Heart left ventricle (tissue), 16 donors: Measurements from ENCODE around the gene DCAF15. TPM values are rescaled to one million over a fixed set of nuclear protein-coding genes. Genes with fewer than 3 reads are reported as not detected.

Experiments
- ATAC-seq, 4 donors: fragments of 200-7000 bp; cut with Tn5 transposase; one replicate each; pipeline ENCODE4 v1.9.1; 2020 to 2022; ENCODE audit warnings: moderate library complexity in 4 of 4, mild to moderate bottlenecking in 3 of 4, moderate number of reproducible peaks in 1 of 4
- DNase-seq, 5 donors: peaks; one replicate each; pipeline ENCODE4 v3.0.0-alpha.2; 2020
- H3K27ac ChIP-seq, 12 donors: fragments of 200-600 bp; sonication (generic) in 4 of 12; one replicate each; pipeline versions ENCODE4 v1.5.0 to v1.8.0; 2016 to 2022; ENCODE audit warnings: mild to moderate bottlenecking in 2 of 12
- H3K27me3 ChIP-seq, 9 donors: fragments of 200-600 bp; sonication (generic) in 2 of 9; one replicate each; pipeline versions ENCODE4 v1.5.1 to v1.8.0; 2016 to 2022; ENCODE audit warnings: mild to moderate bottlenecking in 3 of 9
- H3K36me3 ChIP-seq, 9 donors: fragments of 200-600 bp; sonication (generic) in 2 of 9; one replicate each; pipeline versions ENCODE4 v1.5.0 to v1.8.0; 2018 to 2022; ENCODE audit warnings: mild to moderate bottlenecking in 2 of 9
- H3K4me1 ChIP-seq, 12 donors: fragments of 200-600 bp; sonication (generic) in 4 of 12; one replicate each; pipeline versions ENCODE4 v1.5.0 to v1.8.0; 2016 to 2022; ENCODE audit warnings: mild to moderate bottlenecking in 3 of 12
- H3K4me3 ChIP-seq, 12 donors: fragments of 200-600 bp; sonication (generic) in 4 of 12; one replicate each; pipeline versions ENCODE4 v1.5.0 to v1.8.0; 2017 to 2022; ENCODE audit warnings: mild to moderate bottlenecking in 9 of 12, moderate library complexity in 4 of 12
- H3K9me3 ChIP-seq, 12 donors: fragments of 200-600 bp; sonication (generic) in 4 of 12; one replicate each; pipeline versions ENCODE4 v1.5.0 to v1.8.0; 2016 to 2022; ENCODE audit warnings: mild to moderate bottlenecking in 1 of 12
- POLR2A ChIP-seq, 2 donors: fragments of 450-650 bp; IDR thresholded peaks; one replicate each; pipeline ENCODE4 v1.6.1; 2017; ENCODE audit warnings: antibody characterized with exemption in 2 of 2, mild to moderate bottlenecking in 2 of 2, moderate library complexity in 2 of 2
- WGBS, 4 donors: extraction: QIAGEN DNeasy Blood & Tissue Kit in 2 of 4; methylation state at CpG; one replicate each; pipeline versions ENCODE4 v1.1.5 to v1.1.7; 2013 to 2018; 5-methylcytosine and 5-hydroxymethylcytosine counted together
- intact Hi-C, 10 donors: fragments of 100-400 bp; cut with DNase I; formaldehyde crosslinking; loops; one replicate each; pipeline versions ENCODE4 v1.11.1 to v1.14.2; 2022
- polyA plus RNA-seq, 2 donors: library from polyadenylated mRNA; stranded (reverse); fragments of 200-250 nt; gene quantifications; one replicate each; pipeline ENCODE4 v1.2.3, GENCODE V29; 2013
- total RNA-seq, 9 donors: library from RNA; depleted of rRNA in 2 of 9; stranded (reverse); fragments of >200 nt in 2 of 9; fragmentation: NEBNext Ultra II Directional in 3 of 9; extraction: Animal tissue kit (Norgen Biotek cat#: 25700) in 3 of 9; gene quantifications; one replicate each; pipeline versions ENCODE4 v1.1.0 to v1.2.4, GENCODE V29; 2016 to 2023
- TF ChIP-seq, protein P1 (sequence below), 12 donors: fragments of 200-600 bp; sonication (generic) in 4 of 12; IDR thresholded peaks; one replicate each; pipeline versions ENCODE4 v1.5.0 to v1.8.0; 2018 to 2022; ENCODE audit warnings: antibody characterized with exemption in 12 of 12, mild to moderate bottlenecking in 5 of 12
- donor health status: ischemic (EF 13 %, LVEDD 7.1; RV severe dilation, severe dysfunction).
- donor health status: healthy with polysubstance abuse.
- donor health status: DM: no; HTN: yes; CAD: no.
- donor health status: DM: no; HTN: no; CAD: no.
- donor health status: ischemic (EF 25% LVEDD 6.9; RV normal size, moderate dysfunction).
- donor health status: ischemic (EF 25% LVEDD 5.7; RV mildly dilated, moderate dysfunction).
- donor health status: healthy.
- donor health status: DM: yes; HTN: yes; CAD: no.
- donor health status: ischemic (EF 35%, LVEDD 5.7; RV mildly dilated, moderate dysfunction).
- donor health status: nonischemic (EF 11% LVEDD 7.7; RV severe dilation, severe dysfunction).
- donor health status: DM: yes; HTN: yes; CAD: no.
- donor health status: PGD.
- donor health status: ischemic (EF 29% LVEDD 5.4; RV normal size, mild dysfunction).
- donor health status: nonischemic (EF 23%, LVEDD 6.1; RV moderate dilation, normal function).

DCAF15 gene
- total and polyA plus RNA-seq, 11 donors: 8.4 to 25.8 (median 18.1) TPM

DNA sequence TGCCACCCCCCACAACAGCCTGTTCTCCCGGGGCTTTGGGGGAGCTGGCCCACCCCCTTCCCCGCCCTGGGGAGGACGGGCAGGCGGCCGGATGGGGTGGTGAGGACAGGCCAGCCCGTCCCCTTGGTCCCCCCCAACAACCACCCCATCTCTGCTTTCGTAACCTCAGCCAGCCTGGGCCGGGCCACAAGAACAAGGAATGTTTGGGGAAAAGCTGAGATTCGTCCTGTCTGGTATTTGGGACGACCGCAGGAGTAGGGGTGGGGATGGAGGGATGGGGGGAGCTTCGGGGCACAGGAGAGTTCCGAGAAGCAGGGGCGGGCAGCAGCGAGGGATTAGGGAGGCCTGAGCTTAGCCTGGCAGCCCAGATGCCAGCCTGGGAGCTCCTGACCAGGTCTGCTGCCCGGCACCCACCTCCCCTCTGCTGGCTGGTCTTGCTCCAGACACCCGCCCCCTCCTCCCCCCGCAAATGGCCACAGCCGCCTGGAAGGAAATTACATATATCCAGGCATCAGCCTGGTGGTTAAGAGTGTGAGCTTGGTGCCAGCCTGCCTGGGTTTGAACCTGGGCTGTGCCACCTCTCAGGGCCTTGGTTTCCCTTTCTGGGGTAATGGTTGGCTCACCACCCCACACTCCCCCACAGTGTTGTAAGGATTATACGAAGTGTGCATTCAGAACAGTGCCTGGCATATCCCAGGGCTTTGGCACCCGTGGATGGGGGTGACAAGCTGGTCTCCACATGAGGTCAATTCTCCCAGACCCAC, 13.8 kb upstream of the DCAF15 start, which contains the start of gene PODNL1:
TSS of gene PODNL1 (minus strand) at position 117 of the 764 bp plus-strand sequence. CDS start 236 bp downstream, outside the sequence.
- Histone ChIP-seq H3K4me3 (peak within 1 kb of the TSS in 7 of 12 donors; percentile 10 to 54 (median 36)), H3K4me1 (peaks cover 0 to 4% (median 0%) of the 10 kb centered on the region in 12 donors), H3K27me3 (peaks cover 0 to 27% (median 9%) of the 10 kb centered on the region in 9 donors), H3K36me3 (no peaks in the 10 kb centered on the region), H3K27ac (no peak within 1 kb of the TSS), H3K9me3 (no peaks in the 10 kb centered on the region)
- no peak for DNase-seq
- intact Hi-C loops: no loop called here
- ATAC-seq: peak in 3 of 4 donors; percentile 54 to 79 (median 58)
- 27 to 44% (median 35%) methylated on average over 17 to 21 of the region's 21 CpGs for WGBS, 4 donors
- no peak for TF ChIP-seq POLR2A (IDR thresholded peaks at IDR 0.05)
- TF ChIP-seq, protein P1, sequence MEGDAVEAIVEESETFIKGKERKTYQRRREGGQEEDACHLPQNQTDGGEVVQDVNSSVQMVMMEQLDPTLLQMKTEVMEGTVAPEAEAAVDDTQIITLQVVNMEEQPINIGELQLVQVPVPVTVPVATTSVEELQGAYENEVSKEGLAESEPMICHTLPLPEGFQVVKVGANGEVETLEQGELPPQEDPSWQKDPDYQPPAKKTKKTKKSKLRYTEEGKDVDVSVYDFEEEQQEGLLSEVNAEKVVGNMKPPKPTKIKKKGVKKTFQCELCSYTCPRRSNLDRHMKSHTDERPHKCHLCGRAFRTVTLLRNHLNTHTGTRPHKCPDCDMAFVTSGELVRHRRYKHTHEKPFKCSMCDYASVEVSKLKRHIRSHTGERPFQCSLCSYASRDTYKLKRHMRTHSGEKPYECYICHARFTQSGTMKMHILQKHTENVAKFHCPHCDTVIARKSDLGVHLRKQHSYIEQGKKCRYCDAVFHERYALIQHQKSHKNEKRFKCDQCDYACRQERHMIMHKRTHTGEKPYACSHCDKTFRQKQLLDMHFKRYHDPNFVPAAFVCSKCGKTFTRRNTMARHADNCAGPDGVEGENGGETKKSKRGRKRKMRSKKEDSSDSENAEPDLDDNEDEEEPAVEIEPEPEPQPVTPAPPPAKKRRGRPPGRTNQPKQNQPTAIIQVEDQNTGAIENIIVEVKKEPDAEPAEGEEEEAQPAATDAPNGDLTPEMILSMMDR (IDR thresholded peaks at IDR 0.05): no peak

DNA sequence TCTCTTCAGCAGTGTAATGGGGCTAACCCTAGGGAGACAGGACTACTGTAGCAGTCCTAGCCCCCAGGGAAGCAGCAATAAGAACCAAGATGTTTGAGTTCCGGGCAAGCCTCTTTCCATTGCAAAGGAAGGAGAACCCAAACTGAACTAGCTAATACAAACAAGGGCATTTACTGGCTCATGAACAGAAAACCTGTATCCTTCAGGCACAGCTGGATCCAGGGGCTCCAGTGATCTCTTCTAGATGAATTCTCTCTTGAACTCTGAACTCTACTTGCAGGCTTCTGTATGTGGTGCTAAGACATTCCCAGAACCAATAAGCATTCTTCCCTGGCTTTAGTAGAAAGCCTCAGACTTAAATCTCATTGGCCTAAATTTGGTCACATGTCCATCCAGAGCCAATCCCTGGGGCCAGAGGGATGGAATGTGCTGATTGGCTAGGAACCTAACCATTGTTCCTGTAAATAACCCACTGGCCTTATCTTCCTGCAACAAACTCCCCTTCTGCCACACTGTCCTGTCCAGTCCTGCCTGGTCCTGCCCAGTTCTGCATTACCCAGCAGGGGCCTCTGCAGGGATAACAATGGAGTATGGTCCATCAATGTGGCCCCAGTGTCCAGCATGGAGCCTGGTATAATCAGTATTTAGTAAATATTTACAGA, 10.2 kb upstream of the DCAF15 start:
- no peak for DNase-seq
- intact Hi-C loops: no loop called here

DNA sequence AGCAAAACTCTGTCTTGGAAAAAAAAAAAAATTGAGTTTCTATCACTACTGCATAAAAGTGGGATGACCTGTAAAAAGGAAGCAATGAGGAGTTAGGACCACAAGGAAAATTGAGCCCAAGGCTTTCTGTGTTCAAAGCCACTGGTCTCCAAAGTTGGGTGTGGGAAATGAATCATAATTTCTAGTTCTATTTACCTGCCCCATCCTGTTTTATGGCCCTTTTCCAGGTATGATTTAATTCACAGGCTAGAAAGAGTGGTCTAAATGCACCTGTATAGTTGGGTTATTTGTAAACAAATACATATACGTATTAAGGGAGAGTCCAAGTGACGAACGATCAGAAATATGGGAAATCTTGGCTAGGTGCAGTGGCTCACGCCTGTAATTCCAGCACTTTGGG, 5.9 kb upstream of the DCAF15 start:
- intact Hi-C loops: no loop called here
- no peak overlapping the region for H3K27ac ChIP-seq
- H3K27me3 ChIP-seq: no peaks in the 10 kb centered on the region
- H3K4me1 ChIP-seq: peaks cover 0 to under 1% (median 0%) of the 10 kb centered on the region in 12 donors
- DNase-seq (no peak), ATAC-seq (no peak)
- TF ChIP-seq, protein P1 (IDR thresholded peaks at IDR 0.05): no peak
- TF ChIP-seq POLR2A (IDR thresholded peaks at IDR 0.05): no peak
- H3K36me3 ChIP-seq: no peaks in the 10 kb centered on the region
- H3K4me3 ChIP-seq: no peak overlapping the region
- WGBS, 4 donors: 92 to 97% (median 93%) methylated on average over 4 of the region's 4 CpGs
- H3K9me3 ChIP-seq: no peaks in the 10 kb centered on the region

More for the DNA sequence above, 10.2 kb upstream of the DCAF15 start:
- Histone ChIP-seq H3K9me3 (no peaks in the 10 kb centered on the region), H3K4me1 (peaks cover 0 to 4% (median 0%) of the 10 kb centered on the region in 12 donors), H3K27ac (no peak overlapping the region), H3K4me3 (no peak overlapping the region), H3K27me3 (peaks cover 0 to 7% (median 0%) of the 10 kb centered on the region in 9 donors), H3K36me3 (no peaks in the 10 kb centered on the region)
- no peak for ATAC-seq
- WGBS, 4 donors: 88 to 95% (median 93%) methylated on average over 1 of the region's 1 CpG
- TF ChIP-seq, protein P1 (IDR thresholded peaks at IDR 0.05): no peak
- TF ChIP-seq POLR2A (IDR thresholded peaks at IDR 0.05): no peak

DNA sequence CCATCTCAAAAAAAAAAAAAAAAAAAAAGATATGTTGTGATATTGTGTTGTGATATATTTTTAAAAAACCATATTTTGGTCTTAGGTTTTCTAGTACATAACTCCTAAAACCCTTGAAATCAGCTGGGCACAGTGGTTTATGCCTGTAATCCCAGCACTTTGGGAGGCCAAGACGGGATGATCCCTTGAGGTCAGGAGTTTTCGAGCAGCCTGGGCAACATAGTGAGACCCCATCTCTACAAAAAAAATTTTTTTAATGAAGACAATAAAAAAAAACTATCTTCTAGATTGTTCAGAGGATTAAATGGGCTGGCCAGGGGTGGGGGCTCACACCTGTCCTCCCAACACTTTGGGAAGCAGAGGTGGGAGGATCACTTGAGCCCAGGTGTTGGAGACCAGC, 1.3 kb upstream of the DCAF15 start:
- Histone ChIP-seq H3K27me3 (no peaks in the 10 kb centered on the region), H3K27ac (no peak overlapping the region)
- no peak for DNase-seq

More for the DNA sequence above, 1.3 kb upstream of the DCAF15 start:
- TF ChIP-seq, protein P1 (IDR thresholded peaks at IDR 0.05): no peak
- TF ChIP-seq POLR2A (IDR thresholded peaks at IDR 0.05): no peak
- Histone ChIP-seq H3K4me1 (peaks cover 5 to 21% (median 12%) of the 10 kb centered on the region in 12 donors), H3K9me3 (no peaks in the 10 kb centered on the region), H3K4me3 (no peak overlapping the region), H3K36me3 (peaks cover 0 to 21% (median 17%) of the 10 kb centered on the region in 9 donors)
- intact Hi-C loops: loop anchor here in 7 of 10 donors (1.0 to 10.0 kb wide), 8 partner anchors 36 to 124 kb away; partner anchors contain the start of genes RFX1 (in 5 of the 7), BRME1 (in 2 of the 7), CC2D1A (in 2 of the 7) and MISP3 (in 1 of the 7)
- 87 to 92% (median 89%) methylated on average over 2 of the region's 2 CpGs for WGBS, 4 donors
- ATAC-seq: no peak
